CD8-positive, alpha-beta memory T cell (primary cell): ENCODE data around the gene DPP3. TPM values are rescaled to one million over a fixed set of nuclear protein-coding genes. Genes with fewer than 3 reads are reported as not detected.
A peak's percentile ranks its signal among the peaks of the same experiment; 100 is the strongest.
"Not testable (repeated sequence)": the region's sequence is repeated elsewhere in the genome, so short reads cannot be mapped to it uniquely, and the experiment has no call there.

Source experiments
- CTCF ChIA-PET: fragments of 350-600 bp; sonication (Branson Sonifier 250); formaldehyde crosslinking; loops from one replicate; lab custom pipeline; 2021; ENCODE audit warnings: antibody characterized with exemption; lab: Charles Lee
- POLR2A ChIA-PET: fragments of 350-600 bp; sonication (Branson Sonifier 250); formaldehyde crosslinking; loops from one replicate; lab custom pipeline; 2021; ENCODE audit warnings: antibody characterized with exemption; lab: Charles Lee
- DNase-seq, 5 donors: peaks; one replicate each; pipeline versions ENCODE4 v3.0.0 to v3.0.0-alpha.2; 2020 to 2022; ENCODE audit warnings: mixed read lengths in 1 of 5
- H3K27ac ChIP-seq: one replicate; pipeline ENCODE4 v1.7.0; 2013; ENCODE audit warnings: low read depth, mild to moderate bottlenecking, low read length, moderate library complexity
- H3K27me3 ChIP-seq: 2 replicates; pipeline ENCODE4 v1.7.0; 2013; ENCODE audit warnings: low read length, mild to moderate bottlenecking; ENCODE audit not compliant: insufficient read depth, poor library complexity, severe bottlenecking
- H3K36me3 ChIP-seq: 2 replicates; pipeline ENCODE4 v1.7.0; 2013; ENCODE audit warnings: mild to moderate bottlenecking, low read length, moderate library complexity; ENCODE audit not compliant: insufficient read depth
- H3K4me1 ChIP-seq: 2 replicates; pipeline ENCODE4 v1.7.0; 2013; ENCODE audit warnings: mild to moderate bottlenecking, low read length, moderate library complexity; ENCODE audit not compliant: insufficient read depth
- H3K4me3 ChIP-seq: 2 replicates; pipeline ENCODE4 v1.7.0; 2013; ENCODE audit warnings: mild to moderate bottlenecking, low read length
- H3K9me3 ChIP-seq: 2 replicates; pipeline ENCODE4 v1.7.0; 2013; ENCODE audit warnings: mild to moderate bottlenecking, low read length
- H3K27ac Mint-ChIP-seq, 8 donors: one replicate each; pipeline ENCODE4 v1.8.0; 2020 to 2021; ENCODE audit warnings: mixed read lengths in 8 of 8, mild to moderate bottlenecking in 6 of 8, inconsistent platforms in 3 of 8, moderate library complexity in 3 of 8
- H3K27me3 Mint-ChIP-seq, 2 donors: one replicate each; pipeline ENCODE4 v1.8.0; 2020 to 2021; ENCODE audit warnings: mixed read lengths in 2 of 2, mild to moderate bottlenecking in 1 of 2, moderate library complexity in 1 of 2
- H3K36me3 Mint-ChIP-seq, 3 donors: one replicate each; pipeline ENCODE4 v1.8.0; 2020 to 2021; ENCODE audit warnings: mixed read lengths in 3 of 3, inconsistent platforms in 1 of 3, mild to moderate bottlenecking in 1 of 3
- H3K4me1 Mint-ChIP-seq, 3 donors: one replicate each; pipeline ENCODE4 v1.8.0; 2020 to 2021; ENCODE audit warnings: mixed read lengths in 3 of 3, inconsistent platforms in 1 of 3, mild to moderate bottlenecking in 1 of 3
- H3K4me3 Mint-ChIP-seq, 7 donors: one replicate each; pipeline ENCODE4 v1.8.0; 2020 to 2021; ENCODE audit warnings: mixed read lengths in 7 of 7, mild to moderate bottlenecking in 6 of 7, moderate library complexity in 4 of 7, inconsistent platforms in 2 of 7
- H3K9me3 Mint-ChIP-seq, 5 donors: one replicate each; pipeline ENCODE4 v1.8.0; 2020 to 2022; ENCODE audit warnings: mixed read lengths in 5 of 5, mild to moderate bottlenecking in 3 of 5, moderate library complexity in 2 of 5, inconsistent platforms in 1 of 5
- polyA plus RNA-seq: library from polyadenylated mRNA; unstranded; fragments of 300-500 nt; fragmentation: Illumina TruSeq; gene quantifications from one replicate; pipeline ENCODE4 v1.2.3, GENCODE V29; 2021
- total RNA-seq, 2 experiments: library from RNA; stranded (reverse); gene quantifications; one replicate each; pipeline ENCODE4 v1.2.3, GENCODE V29; 2021

Gene DPP3
- total and polyA plus RNA-seq, 3 experiments from 2014 or later = 32.5 to 80.1 (median 67.7) TPM

DNA sequence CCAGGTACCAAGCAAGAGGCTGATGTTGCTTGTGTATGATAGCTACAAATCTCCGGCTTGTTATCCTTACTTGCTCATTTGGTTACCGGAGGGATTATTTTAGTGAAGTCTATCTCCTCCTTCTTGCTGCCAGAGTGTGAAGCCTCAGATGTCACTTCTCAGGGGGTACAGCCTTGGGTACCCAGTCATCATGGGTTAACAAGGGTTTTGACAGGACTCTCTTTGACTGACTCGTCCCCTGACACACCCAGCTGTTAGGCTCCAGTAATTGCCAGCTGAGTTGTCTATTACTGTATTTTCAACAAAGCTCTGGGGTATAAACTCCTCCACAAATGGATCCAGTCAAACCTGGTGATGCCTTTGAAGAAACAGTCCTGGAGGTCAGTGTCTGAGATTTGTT lies 25.4 kb upstream of the DPP3 start:
- POLR2A ChIA-PET = interaction anchor here (0.6 kb wide), 1 partner anchor 128 kb away, joined by 3 read pairs; no protein-coding TSS in a partner anchor
- peaks cover 0 to 3% (median 0%) of the 10 kb centered on the region in 5 donors for H3K9me3 Mint-ChIP-seq

DNA sequence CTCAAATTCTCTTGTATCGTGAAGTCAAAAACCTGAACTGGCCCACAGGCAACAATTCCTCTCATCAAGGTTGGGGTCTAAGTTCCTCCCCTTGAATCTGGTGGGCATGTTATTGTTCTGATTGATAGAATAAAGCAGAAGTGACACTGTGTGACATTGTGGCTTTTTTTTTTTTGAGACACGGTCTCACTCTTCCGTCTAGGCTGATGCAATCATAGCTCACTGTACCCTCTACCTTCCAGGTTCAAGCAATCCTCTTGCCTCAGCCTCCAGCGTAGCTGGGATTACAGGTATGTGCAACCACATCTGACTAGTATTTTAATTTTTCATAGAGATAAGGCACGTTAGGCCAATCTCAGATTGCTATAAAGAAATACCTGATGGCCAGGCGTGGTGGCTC lies 22.4 kb upstream of the DPP3 start:
- Mint-ChIP-seq H3K4me3 (no peak overlapping the region), H3K27me3 (peaks cover 0 to 2% of the 10 kb centered on the region in 2 donors), H3K4me1 (peaks cover 12 to 17% (median 17%) of the 10 kb centered on the region in 3 donors), H3K9me3 (peaks cover 0 to 4% (median 0%) of the 10 kb centered on the region in 5 donors), H3K36me3 (no peaks in the 10 kb centered on the region), H3K27ac (no peak overlapping the region)
- H3K27me3 ChIP-seq = no peaks in the 10 kb centered on the region
- H3K9me3 ChIP-seq = no peaks in the 10 kb centered on the region
- H3K4me1 ChIP-seq = peaks cover 12% of the 10 kb centered on the region
- ChIA-PET CTCF (no interaction called here), POLR2A (no interaction called here)
- H3K4me3 ChIP-seq = no peak overlapping the region
- DNase-seq = no peak
- H3K36me3 ChIP-seq = no peaks in the 10 kb centered on the region
- no peak overlapping the region for H3K27ac ChIP-seq

More for the DNA sequence above, 25.4 kb upstream of the DPP3 start:
- CTCF ChIA-PET = interaction anchor here (1.1 kb wide), 2 partner anchors 12 to 16 kb away, joined by 4 to 5 read pairs; partner anchors contain the start of gene PELI3
- no peaks in the 10 kb centered on the region for H3K27me3 ChIP-seq
- peaks cover 12% of the 10 kb centered on the region for H3K4me1 ChIP-seq
- Mint-ChIP-seq H3K4me3 (peak overlapping the region in 1 of 7 donors; percentile 1), H3K27me3 (peaks cover 2 to 18% of the 10 kb centered on the region in 2 donors), H3K4me1 (peaks cover 12 to 17% (median 17%) of the 10 kb centered on the region in 3 donors), H3K27ac (peak overlapping the region in 1 of 8 donors; percentile 28), H3K36me3 (no peaks in the 10 kb centered on the region)
- H3K36me3 ChIP-seq = no peaks in the 10 kb centered on the region
- no peak overlapping the region for H3K27ac ChIP-seq
- H3K9me3 ChIP-seq = no peaks in the 10 kb centered on the region
- DNase-seq = no peak
- H3K4me3 ChIP-seq = no peak overlapping the region

- DNase-seq = no peak
- CTCF ChIA-PET = no interaction called here
- Mint-ChIP-seq H3K36me3 (peaks cover 0 to 4% (median 0%) of the 10 kb centered on the region in 3 donors), H3K4me3 (peak overlapping the region in 1 of 7 donors; percentile 28), H3K27ac (no peak overlapping the region), H3K9me3 (peaks cover 0 to 4% (median 0%) of the 10 kb centered on the region in 5 donors), H3K4me1 (peaks cover 6 to 10% (median 10%) of the 10 kb centered on the region in 3 donors), H3K27me3 (peaks cover 0 to 2% of the 10 kb centered on the region in 2 donors)
- no peaks in the 10 kb centered on the region for H3K36me3 ChIP-seq
- H3K27ac ChIP-seq = no peak overlapping the region
- peaks cover 6% of the 10 kb centered on the region for H3K4me1 ChIP-seq
- H3K27me3 ChIP-seq = no peaks in the 10 kb centered on the region
- H3K4me3 ChIP-seq = no peak overlapping the region
- no peaks in the 10 kb centered on the region for H3K9me3 ChIP-seq
- POLR2A ChIA-PET = no interaction called here
These were observed 21.0 kb upstream of the DPP3 start for GRCh38 chr11:66459138-66459778.

GRCh38 chr11:66462010-66462409 lies 18.2 kb upstream of the DPP3 start:
- Histone ChIP-seq H3K4me1 (no peaks in the 10 kb centered on the region), H3K27ac (no peak overlapping the region), H3K9me3 (no peaks in the 10 kb centered on the region), H3K4me3 (no peak overlapping the region), H3K36me3 (no peaks in the 10 kb centered on the region), H3K27me3 (no peaks in the 10 kb centered on the region)
- ChIA-PET POLR2A (no interaction called here), CTCF (interaction anchor here (1.0 kb wide), 1 partner anchor 18 kb away, joined by 3 read pairs; the partner anchor contains the start of gene DPP3)
- Mint-ChIP-seq H3K36me3 (peaks cover 0 to 4% (median 0%) of the 10 kb centered on the region in 3 donors), H3K4me1 (peaks cover 6 to 10% (median 6%) of the 10 kb centered on the region in 3 donors), H3K27me3 (no peaks in the 10 kb centered on the region), H3K27ac (peak overlapping the region in 1 of 8 donors; percentile 60), H3K4me3 (no peak overlapping the region), H3K9me3 (peaks cover 0 to 4% (median 0%) of the 10 kb centered on the region in 5 donors)
- no peak for DNase-seq

DNA sequence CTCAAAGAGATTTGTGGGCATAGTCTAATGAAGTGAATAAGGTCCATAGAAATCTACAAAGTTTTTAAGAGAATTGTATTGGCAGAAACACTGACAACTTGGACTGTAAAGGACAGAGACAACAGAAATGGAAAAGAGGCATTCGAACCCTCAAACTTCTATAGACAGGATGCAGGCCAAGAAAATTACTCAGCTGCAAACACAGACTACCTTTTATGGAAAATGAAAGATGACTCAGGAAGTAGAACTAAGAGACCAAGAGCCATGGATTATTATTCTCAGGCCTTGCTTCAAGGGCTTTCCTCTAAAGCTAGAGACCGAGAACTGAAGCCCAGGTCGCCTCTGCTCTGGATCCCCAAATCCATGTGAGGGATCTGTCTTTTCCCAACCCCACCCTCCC lies 17.3 kb upstream of the DPP3 start:
- Histone ChIP-seq H3K36me3 (no peaks in the 10 kb centered on the region), H3K9me3 (no peaks in the 10 kb centered on the region), H3K27me3 (no peaks in the 10 kb centered on the region), H3K27ac (no peak overlapping the region), H3K4me1 (peaks cover 7% of the 10 kb centered on the region), H3K4me3 (no peak overlapping the region)
- no peak for DNase-seq
- POLR2A ChIA-PET = no interaction called here
- peak overlapping the region in 1 of 7 donors; percentile 40 for H3K4me3 Mint-ChIP-seq
- peaks cover 12 to 17% (median 13%) of the 10 kb centered on the region in 3 donors for H3K4me1 Mint-ChIP-seq
- H3K9me3 Mint-ChIP-seq = peaks cover 0 to 4% (median 0%) of the 10 kb centered on the region in 5 donors
- CTCF ChIA-PET = interaction anchor here (1.1 to 1.2 kb wide), 2 partner anchors 24 to 56 kb away, joined by 3 read pairs; partner anchors contain the start of gene MRPL11
- peak overlapping the region in 1 of 8 donors; percentile 23 for H3K27ac Mint-ChIP-seq
- H3K27me3 Mint-ChIP-seq = no peaks in the 10 kb centered on the region
- peaks cover 0 to 4% (median 1%) of the 10 kb centered on the region in 3 donors for H3K36me3 Mint-ChIP-seq

GRCh38 chr11:66464116-66464515 lies 16.1 kb upstream of the DPP3 start:
- H3K9me3 Mint-ChIP-seq, H3K27me3 Mint-ChIP-seq, POLR2A ChIA-PET, H3K4me3 Mint-ChIP-seq, H3K36me3 ChIP-seq, H3K27ac ChIP-seq, DNase-seq, H3K9me3 ChIP-seq, H3K27me3 ChIP-seq, H3K4me3 ChIP-seq, H3K36me3 Mint-ChIP-seq: not testable (repeated sequence)
- peaks cover 11% of the 10 kb centered on the region for H3K4me1 ChIP-seq
- peaks cover 17 to 28% (median 18%) of the 10 kb centered on the region in 3 donors for H3K4me1 Mint-ChIP-seq
- H3K27ac Mint-ChIP-seq = peak overlapping the region in 1 of 8 donors; percentile 66
- CTCF ChIA-PET = interaction anchor here (1.2 kb wide), 1 partner anchor 57 kb away, joined by 3 read pairs; no protein-coding TSS in a partner anchor

DNA sequence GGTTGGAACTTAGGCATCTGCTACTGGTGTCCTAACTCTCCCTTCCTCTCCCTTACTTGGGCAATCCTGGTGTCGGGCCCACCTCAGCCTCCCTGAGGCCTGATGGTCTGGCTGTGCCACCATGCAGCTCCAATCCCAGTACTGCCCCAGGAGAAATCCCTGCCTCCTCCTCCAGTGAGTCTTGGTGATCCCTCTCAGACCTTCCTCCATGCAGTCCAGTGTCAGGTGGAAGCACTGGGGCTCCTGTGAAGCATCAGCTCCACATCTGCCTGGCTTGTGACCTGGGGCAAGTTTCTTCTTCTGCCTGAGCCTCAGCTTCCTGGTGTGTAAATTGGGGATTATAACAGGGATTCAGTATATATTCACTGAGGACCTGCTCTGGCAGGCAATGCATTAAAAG lies 15.3 kb upstream of the DPP3 start:
- H3K9me3 Mint-ChIP-seq = peaks cover 0 to 4% (median 0%) of the 10 kb centered on the region in 5 donors
- H3K4me3 ChIP-seq = no peak overlapping the region
- H3K36me3 Mint-ChIP-seq = peaks cover 0 to 4% (median 1%) of the 10 kb centered on the region in 3 donors
- no peak overlapping the region for H3K27ac ChIP-seq
- H3K27me3 ChIP-seq = no peaks in the 10 kb centered on the region
- ChIA-PET POLR2A (no interaction called here), CTCF (no interaction called here)
- H3K27me3 Mint-ChIP-seq = no peaks in the 10 kb centered on the region
- no peak for DNase-seq
- H3K36me3 ChIP-seq = no peaks in the 10 kb centered on the region
- H3K27ac Mint-ChIP-seq = peak overlapping the region in 4 of 8 donors; percentile 35 to 98 (median 74)
- H3K4me1 ChIP-seq = peaks cover 11% of the 10 kb centered on the region
- peak overlapping the region in 4 of 7 donors; percentile 5 to 97 (median 56) for H3K4me3 Mint-ChIP-seq
- H3K4me1 Mint-ChIP-seq = peaks cover 17 to 28% (median 18%) of the 10 kb centered on the region in 3 donors
- H3K9me3 ChIP-seq = no peaks in the 10 kb centered on the region
